ENCODE data around the gene MEG3. TPM values are rescaled to one million over a fixed set of nuclear protein-coding genes. Genes with fewer than 3 reads are reported as not detected.

The MEG3 gene
- polyA plus RNA-seq, 1 donor from 2014 or later, result not detected

GRCh38 chr14:100788942-100789341, 37.0 kb upstream of the MEG3 start:
- no peak overlapping the region for H3K4me2 ChIP-seq (ENCODE audit: low read length)
- no peak overlapping the region for H3K9ac ChIP-seq (ENCODE audit: low read length)

GRCh38 chr14:100789460-100790417, 36.2 kb upstream of the MEG3 start:
- Histone ChIP-seq H2AFZ (ENCODE audit: low read depth, low read length) (no peak overlapping the region), H3K4me3 (ENCODE audit: low read length) (no peak overlapping the region), H3K36me3 (ENCODE audit: insufficient read depth, low read length) (no peaks in the 10 kb centered on the region), H3K79me2 (replicated peaks; ENCODE audit: insufficient read depth, low read length) (no peaks in the 10 kb centered on the region), H3K9me2 (ENCODE audit: insufficient read depth, low read length) (no peaks in the 10 kb centered on the region), H3K27ac (ENCODE audit: low read length) (no peak overlapping the region), H4K20me1 (ENCODE audit: insufficient read depth) (no peaks in the 10 kb centered on the region), H3F3A (ENCODE audit: insufficient read depth, low read length, poor library complexity, severe bottlenecking) (no peaks in the 10 kb centered on the region), H3K9me3 (ENCODE audit: low read length) (no peaks in the 10 kb centered on the region), H3K27me3 (ENCODE audit: insufficient read depth, low read depth, low read length) (no peaks in the 10 kb centered on the region), H3K4me2 (ENCODE audit: low read length) (no peak overlapping the region), H3K9ac (ENCODE audit: low read length) (no peak overlapping the region)
- TF ChIP-seq TAF1 (IDR thresholded peaks at IDR 0.05; ENCODE audit: low read depth), result no peak
- TF ChIP-seq MXI1 (conservative IDR thresholded peaks at IDR 0.05; ENCODE audit: poor library complexity, severe bottlenecking), result no peak
- no peak for TF ChIP-seq POLR2AphosphoS5 (IDR thresholded peaks at IDR 0.05)
- TF ChIP-seq CTCF (IDR thresholded peaks at IDR 0.05; ENCODE audit: poor library complexity, severe bottlenecking), result no peak
- TF ChIP-seq EZH2 (IDR thresholded peaks at IDR 0.05; ENCODE audit: borderline replicate concordance, insufficient read depth, low read length, poor library complexity, severe bottlenecking), result no peak
- TF ChIP-seq REST (IDR thresholded peaks at IDR 0.05; ENCODE audit: borderline replicate concordance), result no peak
- TF ChIP-seq EP300 (conservative IDR thresholded peaks at IDR 0.05; ENCODE audit: poor library complexity, severe bottlenecking), result no peak
- TF ChIP-seq RAD21 (conservative IDR thresholded peaks at IDR 0.05), result no peak
- no peak for TF ChIP-seq SMC3 (conservative IDR thresholded peaks at IDR 0.05; ENCODE audit: poor library complexity)

More at GRCh38 chr14:100788942-100789341, 37.0 kb upstream of the MEG3 start:
- H3K79me2 ChIP-seq (replicated peaks; ENCODE audit: insufficient read depth, low read length), result no peaks in the 10 kb centered on the region
- no peak for TF ChIP-seq REST (IDR thresholded peaks at IDR 0.05; ENCODE audit: borderline replicate concordance)
- no peaks in the 10 kb centered on the region for H4K20me1 ChIP-seq (ENCODE audit: insufficient read depth)
- H3K27me3 ChIP-seq (ENCODE audit: insufficient read depth, low read depth, low read length), result no peaks in the 10 kb centered on the region
- H2AFZ ChIP-seq (ENCODE audit: low read depth, low read length), result no peak overlapping the region
- no peak overlapping the region for H3K27ac ChIP-seq (ENCODE audit: low read length)
- no peaks in the 10 kb centered on the region for H3K9me2 ChIP-seq (ENCODE audit: insufficient read depth, low read length)
- H3K36me3 ChIP-seq (ENCODE audit: insufficient read depth, low read length), result no peaks in the 10 kb centered on the region
- no peak overlapping the region for H3K4me3 ChIP-seq (ENCODE audit: low read length)
- no peaks in the 10 kb centered on the region for H3K9me3 ChIP-seq (ENCODE audit: low read length)
- no peaks in the 10 kb centered on the region for H3F3A ChIP-seq (ENCODE audit: insufficient read depth, low read length, poor library complexity, severe bottlenecking)

All from neural cell (in vitro differentiated cells).